PC-3 (cell line): Measurements from ENCODE around the gene CLRN3. TPM values are rescaled to one million over a fixed set of nuclear protein-coding genes. Genes with fewer than 3 reads are reported as not detected.

ENCODE experiments used
- ATAC-seq: fragments of 200-7000 bp; cut with Tn5 transposase; 2 replicates; pipeline ENCODE4 v1.9.1; 2020; ENCODE audit warnings: mild to moderate bottlenecking, moderate library complexity
- BruUV-seq: library from RNA; stranded (reverse); fragments of 400-500 nt; replicated peaks from 2 replicates; lab custom pipeline; 2021; lab: Mats Ljungman, UMichigan
- CTCF ChIA-PET: fragments of 300-600 bp; sonication (Branson Sonifier 250); formaldehyde crosslinking; loops from one replicate; lab custom pipeline; 2022; ENCODE audit warnings: antibody characterized with exemption; lab: Charles Lee
- POLR2A ChIA-PET: fragments of 300-600 bp; sonication (Branson Sonifier 250); formaldehyde crosslinking; loops from one replicate; lab custom pipeline; 2022; ENCODE audit warnings: antibody characterized with exemption; ENCODE audit not compliant: unreplicated experiment; lab: Charles Lee
- DNase-seq: peaks from one replicate; pipeline ENCODE4 v3.0.0-alpha.2; 2015
- H2AFZ ChIP-seq: fragments of 300-600 bp; sonication (generic); 2 replicates; pipeline ENCODE4 v1.6.0; 2016; ENCODE audit warnings: antibody characterized with exemption, low read length
- H3F3A ChIP-seq: fragments of 300-600 bp; sonication (generic); one replicate; pipeline ENCODE4 v1.6.0; 2017; ENCODE audit warnings: antibody characterized with exemption, low read length, control low read depth, mild to moderate bottlenecking; ENCODE audit not compliant: unreplicated experiment
- H3K27ac ChIP-seq: fragments of 300-600 bp; sonication (generic); 2 replicates; pipeline ENCODE4 v1.5.1; 2016; ENCODE audit warnings: mild to moderate bottlenecking, low read length
- H3K27me3 ChIP-seq: fragments of 300-600 bp; sonication (generic); 2 replicates; pipeline ENCODE4 v1.6.1; 2016; ENCODE audit warnings: low read length, mixed read lengths
- H3K36me3 ChIP-seq: fragments of 300-600 bp; sonication (generic); 2 replicates; pipeline ENCODE4 v1.6.1; 2016; ENCODE audit warnings: low read depth, mixed run types, low read length, mixed read lengths
- H3K4me1 ChIP-seq: fragments of 300-600 bp; sonication (generic); 2 replicates; pipeline ENCODE4 v1.5.1; 2016; ENCODE audit warnings: low read length; ENCODE audit not compliant: insufficient read depth
- H3K4me2 ChIP-seq: fragments of 300-600 bp; sonication (generic); 2 replicates; pipeline ENCODE4 v1.6.0; 2016; ENCODE audit warnings: low read length
- H3K4me3 ChIP-seq: fragments of 300-600 bp; sonication (generic); 2 replicates; pipeline ENCODE4 v1.5.1; 2016; ENCODE audit warnings: mild to moderate bottlenecking, low read length, mixed read lengths
- H3K79me2 ChIP-seq: fragments of 300-600 bp; sonication (generic); 2 replicates; pipeline ENCODE4 v1.6.1; 2017; ENCODE audit warnings: low read length, mixed read lengths
- H3K9ac ChIP-seq: fragments of 300-600 bp; sonication (generic); 2 replicates; pipeline ENCODE4 v1.6.0; 2016; ENCODE audit warnings: mild to moderate bottlenecking, low read length
- H3K9me2 ChIP-seq: fragments of 300-600 bp; sonication (generic); replicated peaks from 2 replicates; pipeline ENCODE4 v1.6.1; 2016; ENCODE audit warnings: mixed run types, low read length, mixed read lengths
- H3K9me3 ChIP-seq: fragments of 300-600 bp; sonication (generic); 2 replicates; pipeline ENCODE4 v1.6.1; 2016; ENCODE audit warnings: low read length, mixed read lengths
- H4K20me1 ChIP-seq: fragments of 300-600 bp; sonication (generic); 2 replicates; pipeline ENCODE4 v1.6.1; 2016; ENCODE audit warnings: low read length, mixed read lengths
- CTCF ChIP-seq: fragments of 300-600 bp; sonication (generic); conservative IDR thresholded peaks from 2 replicates; pipeline ENCODE4 v1.5.1; 2017; ENCODE audit warnings: antibody characterized with exemption, low read depth, mild to moderate bottlenecking, low read length
- EZH2 ChIP-seq: fragments of 300-600 bp; sonication (generic); IDR thresholded peaks from one replicate; pipeline ENCODE4 v1.6.1; 2017; ENCODE audit warnings: antibody characterized with exemption, mild to moderate bottlenecking, low read length; ENCODE audit not compliant: unreplicated experiment
- EZH2phosphoT487 ChIP-seq: fragments of 300-600 bp; sonication (generic); IDR thresholded peaks from 2 replicates; pipeline ENCODE4 v1.6.1; 2018; ENCODE audit warnings: mild to moderate bottlenecking, antibody characterized with exemption, low read length, borderline replicate concordance
- intact Hi-C: fragments of 100-400 bp; cut with micrococcal nuclease; formaldehyde crosslinking; loops from 2 replicates; pipeline ENCODE4 v1.9.0; 2023
- total RNA-seq: library from RNA; depleted of rRNA; stranded (reverse); fragments of >200 nt; gene quantifications from 2 replicates; pipeline ENCODE4 v1.2.3, GENCODE V29; 2014

Gene CLRN3
- total RNA-seq, 1 experiment from 2014 or later = not detected

GRCh38 chr10:127890216-127890615 is 2.5 kb downstream of the CLRN3 start:
- H2AFZ ChIP-seq = no peak overlapping the region
- DNase-seq = no peak
- no peaks in the 10 kb centered on the region for H3K9me2 ChIP-seq
- no peak overlapping the region for H3K9ac ChIP-seq
- BruUV-seq = no TSS peak
- no peak overlapping the region for H3K27ac ChIP-seq
- ChIA-PET CTCF (no interaction called here), POLR2A (no interaction called here)
- peaks cover 11% of the 10 kb centered on the region for H3K4me1 ChIP-seq
- no peak overlapping the region for H3K4me3 ChIP-seq
- no peaks in the 10 kb centered on the region for H3K36me3 ChIP-seq
- 0 out of 2 replicates have a peak overlapping the region, but pooled peaks have one; percentile 39 for H3K4me2 ChIP-seq
- no peaks in the 10 kb centered on the region for H3F3A ChIP-seq
- no peaks in the 10 kb centered on the region for H3K79me2 ChIP-seq
- no peaks in the 10 kb centered on the region for H4K20me1 ChIP-seq
- intact Hi-C loops = no loop called here
- no peak for ATAC-seq
- H3K27me3 ChIP-seq = no peaks in the 10 kb centered on the region
- TF ChIP-seq EZH2phosphoT487 = no peak
- TF ChIP-seq EZH2 = no peak
- TF ChIP-seq CTCF = no peak
- no peaks in the 10 kb centered on the region for H3K9me3 ChIP-seq

- no peak overlapping the region for H3K4me3 ChIP-seq
- no peaks in the 10 kb centered on the region for H3K79me2 ChIP-seq
- H4K20me1 ChIP-seq = no peaks in the 10 kb centered on the region
- 0 out of 2 replicates have a peak overlapping the region, but pooled peaks have one; percentile 39 for H3K4me2 ChIP-seq
- POLR2A ChIA-PET = no interaction called here
- H3K9ac ChIP-seq = no peak overlapping the region
- H3K9me3 ChIP-seq = no peaks in the 10 kb centered on the region
- H3F3A ChIP-seq = no peaks in the 10 kb centered on the region
- CTCF ChIA-PET = no interaction called here
- no peaks in the 10 kb centered on the region for H3K9me2 ChIP-seq
- H3K27ac ChIP-seq = no peak overlapping the region
- BruUV-seq = no TSS peak
- H3K4me1 ChIP-seq = peaks cover 11% of the 10 kb centered on the region
- no peaks in the 10 kb centered on the region for H3K27me3 ChIP-seq
- TF ChIP-seq EZH2phosphoT487 = no peak
- no peak for TF ChIP-seq CTCF
- no peak for TF ChIP-seq EZH2
- H3K36me3 ChIP-seq = no peaks in the 10 kb centered on the region
- ATAC-seq (peak; percentile 29), DNase-seq (peak; percentile 68)
- H2AFZ ChIP-seq = no peak overlapping the region
- intact Hi-C loops = no loop called here
Measured at GRCh38 chr10:127889605-127890195, 3.0 kb downstream of the CLRN3 start.

- no peaks in the 10 kb centered on the region for H3F3A ChIP-seq
- H3K9ac ChIP-seq = no peak overlapping the region
- no peak for ATAC-seq
- H3K9me3 ChIP-seq = no peaks in the 10 kb centered on the region
- H2AFZ ChIP-seq = no peak overlapping the region
- intact Hi-C loops = no loop called here
- no peak overlapping the region for H3K4me3 ChIP-seq
- no peaks in the 10 kb centered on the region for H3K36me3 ChIP-seq
- H3K27ac ChIP-seq = no peak overlapping the region
- no peak for DNase-seq
- H3K27me3 ChIP-seq = no peaks in the 10 kb centered on the region
- no peak overlapping the region for H3K4me2 ChIP-seq
- no peaks in the 10 kb centered on the region for H3K9me2 ChIP-seq
- BruUV-seq = no TSS peak
- TF ChIP-seq EZH2 (no peak), CTCF (no peak), EZH2phosphoT487 (no peak)
- CTCF ChIA-PET = no interaction called here
- peaks cover 11% of the 10 kb centered on the region for H3K4me1 ChIP-seq
- POLR2A ChIA-PET = no interaction called here
- H4K20me1 ChIP-seq = no peaks in the 10 kb centered on the region
- no peaks in the 10 kb centered on the region for H3K79me2 ChIP-seq
Measured at GRCh38 chr10:127888521-127889312, 4.0 kb downstream of the CLRN3 start.
